Hepatocyte (in vitro differentiated cells): ENCODE data around the gene PHF2. TPM values are rescaled to one million over a fixed set of nuclear protein-coding genes. Genes with fewer than 3 reads are reported as not detected.
A peak's percentile ranks its signal among the peaks of the same experiment; 100 is the strongest.

Source experiments
- DNase-seq: peaks from one replicate; pipeline ENCODE4 v3.0.0-alpha.2; 2016; ENCODE audit warnings: low spot score
- H2AFZ ChIP-seq: fragments of 200-600 bp; sonication (generic); 2 replicates; pipeline ENCODE4 v1.6.0; 2016; ENCODE audit warnings: antibody characterized with exemption, mild to moderate bottlenecking
- H3K27ac ChIP-seq: fragments of 200-600 bp; sonication (generic); 2 replicates; pipeline ENCODE4 v1.5.1; 2016; ENCODE audit warnings: mild to moderate bottlenecking
- H3K27me3 ChIP-seq: fragments of 200-600 bp; sonication (generic); 2 replicates; pipeline ENCODE4 v1.6.1; 2016
- H3K36me3 ChIP-seq: fragments of 200-600 bp; sonication (generic); replicated peaks from 2 replicates; pipeline ENCODE4 v1.5.1; 2016; ENCODE audit warnings: low read depth; ENCODE audit not compliant: insufficient read depth
- H3K4me1 ChIP-seq: fragments of 200-600 bp; sonication (generic); 2 replicates; pipeline ENCODE4 v1.5.1; 2016; ENCODE audit warnings: mild to moderate bottlenecking, moderate library complexity; ENCODE audit not compliant: insufficient read depth
- H3K4me2 ChIP-seq: fragments of 200-600 bp; sonication (generic); 2 replicates; pipeline ENCODE4 v1.6.0; 2016
- H3K4me3 ChIP-seq: fragments of 200-600 bp; sonication (generic); 2 replicates; pipeline ENCODE4 v1.5.1; 2016; ENCODE audit warnings: mild to moderate bottlenecking
- H3K79me2 ChIP-seq: fragments of 200-600 bp; sonication (generic); 2 replicates; pipeline ENCODE4 v1.6.0; 2017; ENCODE audit warnings: mild to moderate bottlenecking
- H3K9me2 ChIP-seq: fragments of 200-600 bp; sonication (generic); replicated peaks from 2 replicates; pipeline ENCODE4 v1.6.0; 2017; ENCODE audit warnings: mild to moderate bottlenecking; ENCODE audit not compliant: insufficient read depth
- H3K9me3 ChIP-seq: fragments of 200-600 bp; sonication (generic); 2 replicates; pipeline ENCODE4 v1.5.1; 2016; ENCODE audit warnings: low read depth, mild to moderate bottlenecking
- H4K20me1 ChIP-seq: fragments of 200-600 bp; sonication (generic); 2 replicates; pipeline ENCODE4 v1.6.0; 2016; ENCODE audit warnings: mild to moderate bottlenecking; ENCODE audit not compliant: insufficient read depth, poor library complexity, severe bottlenecking
- EZH2 ChIP-seq: fragments of 200-600 bp; sonication (generic); IDR thresholded peaks from 2 replicates; pipeline ENCODE4 v1.6.1; 2016; ENCODE audit warnings: antibody characterized with exemption, mild to moderate bottlenecking, borderline replicate concordance
- EZH2phosphoT487 ChIP-seq: fragments of 200-600 bp; sonication (generic); IDR thresholded peaks from one replicate; pipeline ENCODE4 v1.6.1; 2018; ENCODE audit warnings: antibody characterized with exemption, mild to moderate bottlenecking, low read depth, moderate library complexity; ENCODE audit not compliant: unreplicated experiment, severe bottlenecking
- WGBS: methylation state at CpG from one replicate; pipeline ENCODE4 v1.1.6; 2016; ENCODE audit warnings: low lambda C conversion rate; ENCODE audit errors: missing lambda C conversion rate; 5-methylcytosine and 5-hydroxymethylcytosine counted together
- polyA plus RNA-seq: library from polyadenylated mRNA; unstranded; fragments of >200 nt; fragmentation: Nextera tagmentation; extraction: Ambion mirVana; gene quantifications from 2 replicates; pipeline ENCODE4 v1.2.1, GENCODE V29; 2016
- total RNA-seq: library from RNA; depleted of rRNA; stranded (reverse); fragments of >200 nt; gene quantifications from 2 replicates; pipeline ENCODE4 v1.2.3, GENCODE V29; 2014
- TF ChIP-seq, protein P1 (sequence below): fragments of 200-600 bp; sonication (generic); IDR thresholded peaks from 2 replicates; pipeline ENCODE4 v1.5.1; 2016; ENCODE audit warnings: antibody characterized with exemption, mild to moderate bottlenecking; ENCODE audit not compliant: poor library complexity

PHF2 gene
- total and polyA plus RNA-seq, 2 experiments from 2014 or later: 10.5 to 19.8 TPM

DNA sequence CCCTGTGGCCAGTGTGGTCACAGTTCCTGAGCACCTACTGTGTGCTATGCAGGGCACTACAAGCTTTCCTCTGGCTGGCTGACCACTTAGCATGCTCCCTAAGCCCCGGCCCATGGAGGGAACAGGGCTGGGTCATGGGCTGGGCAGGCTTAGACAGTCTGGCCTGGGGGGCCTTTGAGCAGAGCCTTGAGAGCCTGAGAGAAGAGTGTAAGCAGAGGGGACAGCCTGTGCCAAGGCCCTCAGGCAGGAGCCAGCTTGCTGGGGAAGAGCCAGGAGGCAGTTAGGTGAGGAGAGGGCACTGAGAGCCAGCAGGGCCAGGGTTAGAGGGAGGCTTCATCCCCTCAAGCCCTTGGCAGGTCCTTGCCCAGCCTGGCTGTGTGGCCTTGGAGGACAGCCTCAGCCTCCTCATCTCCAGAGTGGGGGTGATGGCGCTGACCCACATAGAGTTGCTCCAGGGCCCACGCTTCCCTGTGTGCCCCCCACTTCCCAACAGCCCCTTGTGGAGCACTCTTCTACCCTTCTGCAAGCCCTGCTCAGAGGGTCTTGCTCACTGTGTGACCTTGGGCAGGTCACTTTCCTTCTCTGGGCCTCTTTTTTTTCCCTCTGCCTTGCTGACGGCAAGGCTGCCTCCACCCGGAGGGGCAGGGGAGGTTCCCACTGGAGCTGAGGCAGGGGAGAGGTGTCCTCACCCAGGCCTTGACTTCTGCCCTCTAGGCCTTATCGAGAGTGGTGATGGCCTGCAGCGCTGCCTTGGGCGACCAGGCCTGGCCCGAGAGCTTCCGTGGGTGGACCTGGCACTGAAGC lies 107.1 kb downstream of the PHF2 start:
- no peaks in the 10 kb centered on the region for H3K36me3 ChIP-seq
- no peaks in the 10 kb centered on the region for H3K9me3 ChIP-seq
- peaks cover 5% of the 10 kb centered on the region for H3K4me1 ChIP-seq
- no peak for TF ChIP-seq EZH2
- TF ChIP-seq, protein P1, sequence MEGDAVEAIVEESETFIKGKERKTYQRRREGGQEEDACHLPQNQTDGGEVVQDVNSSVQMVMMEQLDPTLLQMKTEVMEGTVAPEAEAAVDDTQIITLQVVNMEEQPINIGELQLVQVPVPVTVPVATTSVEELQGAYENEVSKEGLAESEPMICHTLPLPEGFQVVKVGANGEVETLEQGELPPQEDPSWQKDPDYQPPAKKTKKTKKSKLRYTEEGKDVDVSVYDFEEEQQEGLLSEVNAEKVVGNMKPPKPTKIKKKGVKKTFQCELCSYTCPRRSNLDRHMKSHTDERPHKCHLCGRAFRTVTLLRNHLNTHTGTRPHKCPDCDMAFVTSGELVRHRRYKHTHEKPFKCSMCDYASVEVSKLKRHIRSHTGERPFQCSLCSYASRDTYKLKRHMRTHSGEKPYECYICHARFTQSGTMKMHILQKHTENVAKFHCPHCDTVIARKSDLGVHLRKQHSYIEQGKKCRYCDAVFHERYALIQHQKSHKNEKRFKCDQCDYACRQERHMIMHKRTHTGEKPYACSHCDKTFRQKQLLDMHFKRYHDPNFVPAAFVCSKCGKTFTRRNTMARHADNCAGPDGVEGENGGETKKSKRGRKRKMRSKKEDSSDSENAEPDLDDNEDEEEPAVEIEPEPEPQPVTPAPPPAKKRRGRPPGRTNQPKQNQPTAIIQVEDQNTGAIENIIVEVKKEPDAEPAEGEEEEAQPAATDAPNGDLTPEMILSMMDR: no peak
- TF ChIP-seq EZH2phosphoT487: no peak
- no peaks in the 10 kb centered on the region for H3K27me3 ChIP-seq
- H3K4me2 ChIP-seq: no peak overlapping the region
- no peak overlapping the region for H3K4me3 ChIP-seq
- no peak for DNase-seq
- H2AFZ ChIP-seq: no peak overlapping the region
- no peak overlapping the region for H3K27ac ChIP-seq
- WGBS: 91% methylated on average over 10 of the region's 10 CpGs
- H3K9me2 ChIP-seq: no peaks in the 10 kb centered on the region
- no peaks in the 10 kb centered on the region for H4K20me1 ChIP-seq
- H3K79me2 ChIP-seq: no peaks in the 10 kb centered on the region

GRCh38 chr9:93684161-93684765 lies 107.9 kb downstream of the PHF2 start:
- H3K4me3 ChIP-seq: no peak overlapping the region
- H3K27me3 ChIP-seq: no peaks in the 10 kb centered on the region
- no peaks in the 10 kb centered on the region for H3K79me2 ChIP-seq
- H3K9me2 ChIP-seq: no peaks in the 10 kb centered on the region
- H3K27ac ChIP-seq: no peak overlapping the region
- TF ChIP-seq EZH2 (no peak), EZH2phosphoT487 (no peak)
- TF ChIP-seq, protein P1: no peak
- H3K4me2 ChIP-seq: no peak overlapping the region
- H4K20me1 ChIP-seq: no peaks in the 10 kb centered on the region
- peaks cover 2% of the 10 kb centered on the region for H3K9me3 ChIP-seq
- no peak overlapping the region for H2AFZ ChIP-seq
- peaks cover 5% of the 10 kb centered on the region for H3K4me1 ChIP-seq
- 90% methylated on average over 20 of the region's 20 CpGs for WGBS
- DNase-seq: no peak
- H3K36me3 ChIP-seq: no peaks in the 10 kb centered on the region

DNA sequence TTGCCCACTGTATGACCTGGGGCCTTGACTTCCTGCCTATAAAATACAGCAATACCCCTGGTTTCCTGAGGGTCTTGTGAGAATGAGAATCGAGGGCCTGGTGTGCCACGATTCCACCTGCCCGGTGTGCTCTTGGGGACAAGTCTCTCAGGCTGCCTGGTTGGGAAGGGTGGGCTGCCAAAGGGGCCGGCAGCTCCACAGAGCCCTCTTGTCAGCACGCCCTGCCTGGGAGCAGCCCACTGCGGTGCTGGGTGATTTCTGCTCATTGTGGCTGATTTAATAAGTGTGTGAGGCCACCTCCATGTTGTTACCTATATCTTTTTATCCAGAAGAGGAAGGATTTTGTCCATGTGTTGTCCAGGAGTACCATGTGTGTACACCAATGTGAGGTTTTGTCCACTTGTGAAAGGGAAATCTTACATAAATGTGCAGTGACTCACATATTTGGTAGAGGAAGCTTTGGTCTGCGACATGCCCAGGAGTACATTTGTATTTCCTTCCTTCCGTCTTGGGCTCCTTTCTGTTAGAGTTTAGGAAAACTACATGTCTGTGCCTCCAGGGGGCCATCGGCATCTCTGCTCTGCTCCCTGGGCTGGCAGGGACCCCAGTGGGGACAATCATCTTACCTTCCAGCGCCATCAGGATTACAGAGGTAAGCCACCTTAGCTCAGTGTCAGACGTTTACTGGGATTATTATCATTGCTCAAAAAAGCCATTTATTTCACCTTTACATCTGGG lies 108.6 kb downstream of the PHF2 start:
- Histone ChIP-seq H3K27ac (no peak overlapping the region), H4K20me1 (no peaks in the 10 kb centered on the region), H3K79me2 (no peaks in the 10 kb centered on the region), H3K4me2 (no peak overlapping the region), H3K4me1 (peaks cover 5% of the 10 kb centered on the region), H3K4me3 (no peak overlapping the region), H3K9me3 (peaks cover 9% of the 10 kb centered on the region), H2AFZ (no peak overlapping the region), H3K9me2 (no peaks in the 10 kb centered on the region), H3K36me3 (no peaks in the 10 kb centered on the region), H3K27me3 (no peaks in the 10 kb centered on the region)
- DNase-seq: no peak
- WGBS: 73% methylated on average over 11 of the region's 11 CpGs
- TF ChIP-seq EZH2: no peak
- TF ChIP-seq, protein P1: peak; percentile 25
